GM12878 (cell line): ENCODE data around the gene HIVEP3. TPM values are rescaled to one million over a fixed set of nuclear protein-coding genes. Genes with fewer than 3 reads are reported as not detected.

Experiments used
- ATAC-seq: fragments of 200-7000 bp; cut with Tn5 transposase; 3 replicates; pipeline ENCODE4 v1.9.1; 2020; ENCODE audit warnings: mild to moderate bottlenecking, moderate library complexity
- BruUV-seq: library from RNA; stranded (reverse); fragments of 400-500 nt; replicated peaks from 2 replicates; lab custom pipeline; 2021; lab: Mats Ljungman, UMichigan
- CTCF ChIA-PET: fragments of 300-600 bp; sonication (Branson Sonifier 250); formaldehyde crosslinking; extraction: SDS; loops from one replicate; lab custom pipeline; 2021; ENCODE audit warnings: inconsistent platforms; lab: Yijun Ruan, JAX
- POLR2A ChIA-PET: fragments of 350-600 bp; formaldehyde crosslinking; extraction: SDS; loops from one replicate; lab custom pipeline; 2021; ENCODE audit warnings: inconsistent platforms; lab: Charles Lee
- RAD21 ChIA-PET: fragments of 300-600 bp; sonication (Branson Sonifier 250); formaldehyde crosslinking; loops from one replicate; lab custom pipeline; 2023; ENCODE audit warnings: antibody characterized with exemption; ENCODE audit not compliant: unreplicated experiment; lab: Charles Lee
- SMC1A ChIA-PET: fragments of 300-600 bp; sonication (Branson Sonifier 250); formaldehyde crosslinking; loops from one replicate; lab custom pipeline; 2023; ENCODE audit not compliant: unreplicated experiment, uncharacterized antibody; lab: Charles Lee
- DNase-seq: peaks from one replicate; pipeline ENCODE4 v3.0.0-alpha.2; 2011; ENCODE audit warnings: low read depth, low spot score
- FAIRE-seq: peaks from 3 replicates; lab custom pipeline; 2011; peaks lifted over from hg19 to GRCh38; lab: Jason Lieb, UNC
- H2AFZ ChIP-seq: 2 replicates; pipeline ENCODE4 v1.6.0; 2011; ENCODE audit warnings: low read depth, low read length, control low read depth; ENCODE audit not compliant: control insufficient read depth
- H3K27ac ChIP-seq: 2 replicates; pipeline ENCODE4 v1.5.1; 2011; ENCODE audit warnings: control low read depth; ENCODE audit not compliant: control insufficient read depth, insufficient read depth
- H3K27me3 ChIP-seq, 2 experiments: replicated peaks in 1 of 2; 2 replicates each; pipeline versions ENCODE4 v1.6.0 to v1.6.1; 2011; ENCODE audit warnings: low read length in 1 of 2; ENCODE audit not compliant: control insufficient read depth in 2 of 2, insufficient read depth in 2 of 2
- H3K36me3 ChIP-seq, 2 experiments: 2 replicates each; pipeline ENCODE4 v1.5.1; 2011; ENCODE audit warnings: low read length in 1 of 2; ENCODE audit not compliant: control insufficient read depth in 2 of 2, insufficient read depth in 2 of 2
- H3K4me1 ChIP-seq: 2 replicates; pipeline ENCODE4 v1.6.1; 2011; ENCODE audit warnings: mild to moderate bottlenecking, low read length, moderate library complexity, mixed read lengths; ENCODE audit not compliant: control insufficient read depth, insufficient read depth
- H3K4me2 ChIP-seq: 2 replicates; pipeline ENCODE4 v1.6.0; 2011; ENCODE audit warnings: control low read depth; ENCODE audit not compliant: control insufficient read depth, insufficient read depth
- H3K4me3 ChIP-seq: fragments of 200-600 bp; sonication (generic); 2 replicates; pipeline ENCODE4 v1.5.1; 2016
- H3K79me2 ChIP-seq: 2 replicates; pipeline ENCODE4 v1.6.0; 2011; ENCODE audit warnings: low read length; ENCODE audit not compliant: control insufficient read depth, insufficient read depth
- H3K9ac ChIP-seq: 2 replicates; pipeline ENCODE4 v1.8.0; 2011; ENCODE audit warnings: low read length, control low read depth, mixed read lengths; ENCODE audit not compliant: control insufficient read depth, insufficient read depth
- H3K9me3 ChIP-seq: replicated peaks from 3 replicates; pipeline ENCODE4 v1.5.1; 2011; ENCODE audit warnings: mild to moderate bottlenecking, low read length; ENCODE audit not compliant: control insufficient read depth, insufficient read depth
- H4K20me1 ChIP-seq: 2 replicates; pipeline ENCODE4 v1.6.0; 2011; ENCODE audit not compliant: control insufficient read depth, insufficient read depth
- CEBPB ChIP-seq, 2 experiments: fragments of 150-350 bp in 1 of 2; IDR thresholded peaks; 2 replicates each; pipeline ENCODE4 v1.6.1; 2012 to 2014; ENCODE audit warnings: low read depth in 2 of 2, low read length in 2 of 2, borderline replicate concordance in 1 of 2, inconsistent platforms in 1 of 2
- CREM ChIP-seq: IDR thresholded peaks from 2 replicates; pipeline ENCODE4 v1.6.1; 2014; ENCODE audit warnings: antibody characterized with exemption, low read depth
- HDGF ChIP-seq: fragments of 450-650 bp; IDR thresholded peaks from 2 replicates; pipeline ENCODE4 v1.6.1; 2016; ENCODE audit warnings: antibody characterized with exemption
- NBN ChIP-seq: fragments of 450-650 bp; IDR thresholded peaks from 2 replicates; pipeline ENCODE4 v1.6.1; 2016
- NR2F1 ChIP-seq: fragments of 450-650 bp; conservative IDR thresholded peaks from 2 replicates; pipeline ENCODE4 v1.6.1; 2017; ENCODE audit warnings: mild to moderate bottlenecking
- PML ChIP-seq: IDR thresholded peaks from 2 replicates; pipeline ENCODE4 v1.6.1; 2012; ENCODE audit warnings: low read length, inconsistent platforms
- PRDM15 ChIP-seq: fragments of 450-650 bp; formaldehyde crosslinking; IDR thresholded peaks from 2 replicates; pipeline ENCODE4 v1.4.0; 2020; ENCODE audit warnings: mild to moderate bottlenecking, moderate library complexity
- RBBP5 ChIP-seq: fragments of 200-600 bp; sonication (generic); conservative IDR thresholded peaks from 2 replicates; pipeline ENCODE4 v1.6.1; 2016
- SP1 ChIP-seq: IDR thresholded peaks from one replicate; pipeline ENCODE4 v1.6.1; 2011; ENCODE audit warnings: low read depth, low read length
- SREBF1 ChIP-seq: IDR thresholded peaks from 2 replicates; pipeline ENCODE4 v1.6.1; 2012; ENCODE audit warnings: mild to moderate bottlenecking, low read length
- TAF1 ChIP-seq: IDR thresholded peaks from 2 replicates; pipeline ENCODE4 v1.6.1; 2011; ENCODE audit warnings: mild to moderate bottlenecking, low read depth, low read length, borderline replicate concordance
- USF1 ChIP-seq: IDR thresholded peaks from 2 replicates; pipeline ENCODE4 v1.6.1; 2011; ENCODE audit warnings: borderline replicate concordance, low read depth, mild to moderate bottlenecking, moderate library complexity, mixed read lengths, low read length; ENCODE audit not compliant: insufficient read depth; ENCODE audit errors: extremely low read length
- ZBTB33 ChIP-seq: fragments of 450-650 bp; IDR thresholded peaks from 2 replicates; pipeline ENCODE4 v1.6.1; 2017; ENCODE audit warnings: mild to moderate bottlenecking
- ZNF592 ChIP-seq: fragments of 450-650 bp; IDR thresholded peaks from 2 replicates; pipeline ENCODE4 v1.6.1; 2017; ENCODE audit warnings: mild to moderate bottlenecking, moderate library complexity
- WGBS: methylation state at CpG from one replicate; pipeline ENCODE4 v1.1.6; 2016; ENCODE audit warnings: low lambda C conversion rate; ENCODE audit not compliant: insufficient replicate concordance, insufficient coverage; ENCODE audit errors: missing lambda C conversion rate; 5-methylcytosine and 5-hydroxymethylcytosine counted together
- in situ Hi-C: fragments of 300-500 bp; cut with MboI; formaldehyde crosslinking; loops from 9 replicates; pipeline ENCODE4 v1.14.3; 2018; ENCODE audit warnings: mixed read lengths
- intact Hi-C: fragments of 100-400 bp; cut with micrococcal nuclease; formaldehyde crosslinking; loops from one replicate; pipeline ENCODE4 v1.14.2; 2022; ENCODE audit not compliant: unreplicated experiment
- polyA plus RNA-seq, 11 experiments: library from polyadenylated mRNA; depleted of rRNA in 4 of 11; unstranded in 6 of 11; stranded (reverse) in 5 of 11; fragments of >200 nt; fragmentation: Nextera tagmentation in 4 of 11; fragmentation: Illumina TruSeq in 1 of 11; extraction: Ambion mirVana in 4 of 11; extraction: Trizol in 1 of 11; gene quantifications; 1 replicate in 1 of 11; 2 replicates in 10 of 11; pipeline versions ENCODE4 v1.2.1 to v1.2.3, GENCODE V29; 2011 to 2016; ENCODE audit warnings: inconsistent platforms in 2 of 11, missing spikeins in 2 of 11, low read depth in 1 of 11
- total RNA-seq, 4 experiments: library from RNA; depleted of rRNA in 3 of 4; stranded (reverse); fragments of >200 nt in 3 of 4; fragmentation: Illumina TruSeq in 1 of 4; extraction: Trizol in 1 of 4; gene quantifications; 2 replicates each; pipeline versions ENCODE4 v1.2.1 to v1.2.3, GENCODE V29; 2013 to 2021

HIVEP3 gene
- total and polyA plus RNA-seq, 10 of the 15 experiments (the other 5 are each of a cell fraction or from before 2014, with no cell fraction given) = 1.8 to 13.6 (median 3.8) TPM

GRCh38 chr1:41528106-41528505 lies 390.6 kb downstream of the HIVEP3 start:
- H3K27ac ChIP-seq = no peak overlapping the region
- no peak overlapping the region for H3K4me3 ChIP-seq
- no TSS peak for BruUV-seq
- SMC1A ChIA-PET = no interaction called here
- in situ Hi-C loops = no loop called here
- 90% methylated on average over 3 of the region's 3 CpGs for WGBS
- POLR2A ChIA-PET = no interaction called here
- FAIRE-seq (no peak), ATAC-seq (no peak), DNase-seq (no peak)
- H3K36me3 ChIP-seq = no peaks in the 10 kb centered on the region; a peak in 1 of 4 replicates
- CTCF ChIA-PET = no interaction called here
- no peaks in the 10 kb centered on the region for H4K20me1 ChIP-seq
- H3K79me2 ChIP-seq = no peaks in the 10 kb centered on the region
- intact Hi-C loops = no loop called here
- no peak overlapping the region for H2AFZ ChIP-seq
- H3K9me3 ChIP-seq = no peaks in the 10 kb centered on the region; the same call in 1 of the 3 replicates
- no peak overlapping the region for H3K9ac ChIP-seq
- no peaks in the 10 kb centered on the region for H3K4me1 ChIP-seq
- RAD21 ChIA-PET = no interaction called here
- H3K4me2 ChIP-seq = no peak overlapping the region
- no peaks in the 10 kb centered on the region for H3K27me3 ChIP-seq
- TF ChIP-seq USF1 = no peak
- no peak for TF ChIP-seq HDGF
- TF ChIP-seq CREM = no peak
- no peak for TF ChIP-seq ZNF592
- no peak for TF ChIP-seq SP1
- TF ChIP-seq PRDM15 = no peak
- TF ChIP-seq CEBPB (IDR thresholded peaks at IDR 0.05; ENCODE audit: borderline replicate concordance in 1 of 2, low read depth in 2 of 2, low read length in 2 of 2) = no peak
- no peak for TF ChIP-seq TAF1
- TF ChIP-seq PML = no peak
- no peak for TF ChIP-seq SREBF1
- no peak for TF ChIP-seq NBN
- TF ChIP-seq NR2F1 = no peak
- no peak for TF ChIP-seq ZBTB33
- TF ChIP-seq RBBP5 = no peak
